ENCODE data around the gene MED29.

Gene MED29

GRCh38 chr19:39390751-39391437 is at the start of gene MED29, which contains the start of gene PAF1:
Gene MED29, plus strand, starts transcription at chr19:39391378. Its CDS starts 45 bp downstream, at chr19:39391423.
Gene PAF1, minus strand, starts transcription at chr19:39391106. Its CDS starts 242 bp downstream, at chr19:39390864.
- in situ Hi-C loops (cut with HindIII; ENCODE audit: low sequenced_read_pairs) = no loop called here

- in situ Hi-C loops (cut with HindIII; ENCODE audit: low sequenced_read_pairs) = no loop called here
Observed at GRCh38 chr19:39341719-39342604, 49.2 kb upstream of the MED29 start, which contains the start of gene SAMD4B. Gene SAMD4B, plus strand, starts transcription at chr19:39342421. Its CDS starts 14,473 bp downstream, at chr19:39356894.

- in situ Hi-C loops (cut with HindIII; ENCODE audit: low sequenced_read_pairs) = no loop called here
Observed at GRCh38 chr19:39342647-39343305, 48.4 kb upstream of the MED29 start.

- in situ Hi-C loops (cut with HindIII; ENCODE audit: low sequenced_read_pairs) = no loop called here
Observed at GRCh38 chr19:39345956-39346355, 45.2 kb upstream of the MED29 start.

GRCh38 chr19:39347332-39348164 is 43.6 kb upstream of the MED29 start:
- in situ Hi-C loops (cut with HindIII; ENCODE audit: low sequenced_read_pairs) = no loop called here

GRCh38 chr19:39349326-39349725 is 41.9 kb upstream of the MED29 start:
- in situ Hi-C loops (cut with HindIII; ENCODE audit: low sequenced_read_pairs) = no loop called here

GRCh38 chr19:39350156-39350555 is 41.0 kb upstream of the MED29 start:
- in situ Hi-C loops (cut with HindIII; ENCODE audit: low sequenced_read_pairs) = no loop called here

- in situ Hi-C loops (cut with HindIII; ENCODE audit: low sequenced_read_pairs) = no loop called here
Observed at GRCh38 chr19:39351537-39352064, 39.6 kb upstream of the MED29 start.

- in situ Hi-C loops (cut with HindIII; ENCODE audit: low sequenced_read_pairs) = no loop called here
Observed at GRCh38 chr19:39352381-39353255, 38.6 kb upstream of the MED29 start.

- in situ Hi-C loops (cut with HindIII; ENCODE audit: low sequenced_read_pairs) = no loop called here
Observed at GRCh38 chr19:39355253-39355652, 35.9 kb upstream of the MED29 start.

GRCh38 chr19:39356073-39356472 is 35.1 kb upstream of the MED29 start:
- in situ Hi-C loops (cut with HindIII; ENCODE audit: low sequenced_read_pairs) = no loop called here

- in situ Hi-C loops (cut with HindIII; ENCODE audit: low sequenced_read_pairs) = no loop called here
Observed at GRCh38 chr19:39356647-39357046, 34.5 kb upstream of the MED29 start.

GRCh38 chr19:39359026-39359425 is 32.2 kb upstream of the MED29 start:
- in situ Hi-C loops (cut with HindIII; ENCODE audit: low sequenced_read_pairs) = no loop called here

- in situ Hi-C loops (cut with HindIII; ENCODE audit: low sequenced_read_pairs) = no loop called here
Observed at GRCh38 chr19:39360599-39360998, 30.6 kb upstream of the MED29 start.

- in situ Hi-C loops (cut with HindIII; ENCODE audit: low sequenced_read_pairs) = no loop called here
Observed at GRCh38 chr19:39362682-39363657, 28.2 kb upstream of the MED29 start.

- in situ Hi-C loops (cut with HindIII; ENCODE audit: low sequenced_read_pairs) = no loop called here
Observed at GRCh38 chr19:39363901-39364457, 27.2 kb upstream of the MED29 start.

GRCh38 chr19:39365531-39365930 is 25.6 kb upstream of the MED29 start:
- in situ Hi-C loops (cut with HindIII; ENCODE audit: low sequenced_read_pairs) = no loop called here

- in situ Hi-C loops (cut with HindIII; ENCODE audit: low sequenced_read_pairs) = no loop called here
Observed at GRCh38 chr19:39369200-39369599, 22.0 kb upstream of the MED29 start.

Data from DLD1 (cell line).